ENCODE measurements around the gene NDUFS8.

Gene NDUFS8

DNA sequence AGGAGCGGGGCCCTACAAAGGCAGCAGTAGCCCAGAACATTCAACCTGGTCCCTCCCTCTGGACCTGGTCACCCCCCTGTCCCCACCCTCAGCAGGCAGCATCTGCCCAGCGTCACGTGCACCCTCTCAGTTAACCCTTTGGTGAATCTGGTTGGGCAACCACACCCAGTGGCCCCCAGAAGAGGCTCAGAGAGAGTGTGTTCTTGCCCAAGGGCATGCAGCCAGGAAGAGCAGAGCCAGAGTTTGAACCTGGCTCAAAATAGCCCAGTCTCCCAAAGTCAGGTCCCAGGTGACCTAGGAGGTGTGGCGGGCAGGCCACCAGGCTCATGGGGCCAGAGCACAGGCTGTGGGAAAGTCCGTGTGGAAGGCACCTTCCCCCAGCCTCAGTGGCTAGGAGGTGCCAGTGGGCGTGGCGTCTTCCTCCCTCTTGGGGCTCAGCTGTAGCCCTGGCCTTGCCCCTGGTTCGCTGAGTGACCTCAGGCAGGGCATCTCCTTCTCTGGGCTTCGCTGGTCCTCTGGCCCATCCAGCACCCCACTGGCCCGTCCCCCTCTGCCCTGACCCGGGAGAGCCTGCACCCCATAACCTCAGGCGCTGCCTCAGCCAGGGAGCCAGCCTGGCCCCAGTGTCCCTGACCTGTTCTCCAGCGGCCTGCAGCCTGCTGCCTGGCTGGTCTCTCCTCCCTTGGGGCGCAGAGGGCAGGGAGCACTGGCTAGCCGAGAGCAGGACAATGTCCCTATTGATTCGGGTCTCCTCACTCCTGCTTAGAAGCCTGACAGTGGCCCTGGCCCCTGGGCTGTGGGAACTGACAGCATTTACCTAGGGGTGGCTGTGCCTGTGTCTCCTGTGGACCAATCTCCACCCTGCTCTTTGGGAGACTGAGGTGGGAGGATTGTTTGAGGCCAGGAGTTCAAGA lies 13.3 kb upstream of the NDUFS8 start:
- TF ChIP-seq, protein P1, sequence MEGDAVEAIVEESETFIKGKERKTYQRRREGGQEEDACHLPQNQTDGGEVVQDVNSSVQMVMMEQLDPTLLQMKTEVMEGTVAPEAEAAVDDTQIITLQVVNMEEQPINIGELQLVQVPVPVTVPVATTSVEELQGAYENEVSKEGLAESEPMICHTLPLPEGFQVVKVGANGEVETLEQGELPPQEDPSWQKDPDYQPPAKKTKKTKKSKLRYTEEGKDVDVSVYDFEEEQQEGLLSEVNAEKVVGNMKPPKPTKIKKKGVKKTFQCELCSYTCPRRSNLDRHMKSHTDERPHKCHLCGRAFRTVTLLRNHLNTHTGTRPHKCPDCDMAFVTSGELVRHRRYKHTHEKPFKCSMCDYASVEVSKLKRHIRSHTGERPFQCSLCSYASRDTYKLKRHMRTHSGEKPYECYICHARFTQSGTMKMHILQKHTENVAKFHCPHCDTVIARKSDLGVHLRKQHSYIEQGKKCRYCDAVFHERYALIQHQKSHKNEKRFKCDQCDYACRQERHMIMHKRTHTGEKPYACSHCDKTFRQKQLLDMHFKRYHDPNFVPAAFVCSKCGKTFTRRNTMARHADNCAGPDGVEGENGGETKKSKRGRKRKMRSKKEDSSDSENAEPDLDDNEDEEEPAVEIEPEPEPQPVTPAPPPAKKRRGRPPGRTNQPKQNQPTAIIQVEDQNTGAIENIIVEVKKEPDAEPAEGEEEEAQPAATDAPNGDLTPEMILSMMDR (conservative IDR thresholded peaks at IDR 0.05; ENCODE audit: low read depth, low read length), result no peak
- Histone ChIP-seq H3K4me2 (no peak overlapping the region), H3K4me3 (IDR thresholded peaks at IDR 0.05; ENCODE audit: insufficient read depth, low read depth, low read length) (no peak overlapping the region), H3K79me2 (ENCODE audit: insufficient read depth, low read depth) (no peaks in the 10 kb centered on the region), H2AFZ (ENCODE audit: low read depth) (no peak overlapping the region), H3K9ac (no peak overlapping the region), H3K27ac (no peak overlapping the region), H3K4me1 (ENCODE audit: low read depth, poor library complexity, severe bottlenecking) (peaks cover 21% of the 10 kb centered on the region), H3K36me3 (ENCODE audit: insufficient read depth) (no peaks in the 10 kb centered on the region), H4K20me1 (ENCODE audit: insufficient read depth) (no peaks in the 10 kb centered on the region), H3K27me3 (ENCODE audit: insufficient read depth, low read depth) (no peaks in the 10 kb centered on the region)

DNA sequence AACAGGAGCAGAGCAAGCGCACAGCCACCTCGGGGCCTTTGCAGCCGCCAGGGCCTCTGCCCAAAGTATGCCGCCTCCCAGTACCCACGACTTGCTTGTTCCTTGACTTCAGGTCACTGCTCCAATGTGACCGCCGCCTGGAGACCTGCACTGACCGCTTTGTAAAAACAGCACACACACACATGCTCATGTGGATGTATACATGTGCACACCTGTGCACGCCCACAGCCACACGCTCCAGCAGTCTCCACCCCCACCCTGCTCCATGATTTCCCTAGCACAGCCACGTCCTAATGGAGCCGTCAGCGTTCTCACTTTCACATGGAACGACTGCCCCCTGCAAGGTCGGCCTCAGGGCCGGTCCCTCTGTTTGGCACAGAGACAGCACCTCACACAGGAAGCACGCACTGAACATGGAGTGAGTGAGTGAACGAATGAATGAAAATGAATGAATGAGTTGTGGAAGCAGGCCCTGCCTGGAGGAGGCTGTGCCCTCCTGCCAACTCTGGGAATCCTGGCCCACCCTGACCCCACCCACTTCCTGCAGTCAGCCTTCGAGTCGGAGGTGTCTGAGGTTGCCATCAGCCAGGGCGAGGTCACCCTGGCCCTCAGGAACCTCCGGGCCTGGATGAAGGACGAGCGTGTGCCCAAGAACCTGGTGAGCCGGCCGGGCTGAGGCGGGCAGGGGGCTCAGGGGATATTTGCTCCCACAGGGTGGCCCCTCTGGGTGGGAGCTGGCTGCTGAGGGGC lies 12.3 kb upstream of the NDUFS8 start:
- peaks cover 11% of the 10 kb centered on the region for H3K4me1 ChIP-seq (ENCODE audit: low read depth, poor library complexity, severe bottlenecking)
- H3K36me3 ChIP-seq (ENCODE audit: insufficient read depth), result no peaks in the 10 kb centered on the region
- no peak overlapping the region for H3K4me2 ChIP-seq
- H3K4me3 ChIP-seq (IDR thresholded peaks at IDR 0.05; ENCODE audit: insufficient read depth, low read depth, low read length), result no peak overlapping the region
- no peak overlapping the region for H3K27ac ChIP-seq
- H3K79me2 ChIP-seq (ENCODE audit: insufficient read depth, low read depth), result no peaks in the 10 kb centered on the region
- H2AFZ ChIP-seq (ENCODE audit: low read depth), result no peak overlapping the region
- no peak overlapping the region for H3K9ac ChIP-seq
- H3K27me3 ChIP-seq (ENCODE audit: insufficient read depth, low read depth), result no peaks in the 10 kb centered on the region
- no peaks in the 10 kb centered on the region for H4K20me1 ChIP-seq (ENCODE audit: insufficient read depth)
- TF ChIP-seq, protein P1 (conservative IDR thresholded peaks at IDR 0.05; ENCODE audit: low read depth, low read length), result no peak

DNA sequence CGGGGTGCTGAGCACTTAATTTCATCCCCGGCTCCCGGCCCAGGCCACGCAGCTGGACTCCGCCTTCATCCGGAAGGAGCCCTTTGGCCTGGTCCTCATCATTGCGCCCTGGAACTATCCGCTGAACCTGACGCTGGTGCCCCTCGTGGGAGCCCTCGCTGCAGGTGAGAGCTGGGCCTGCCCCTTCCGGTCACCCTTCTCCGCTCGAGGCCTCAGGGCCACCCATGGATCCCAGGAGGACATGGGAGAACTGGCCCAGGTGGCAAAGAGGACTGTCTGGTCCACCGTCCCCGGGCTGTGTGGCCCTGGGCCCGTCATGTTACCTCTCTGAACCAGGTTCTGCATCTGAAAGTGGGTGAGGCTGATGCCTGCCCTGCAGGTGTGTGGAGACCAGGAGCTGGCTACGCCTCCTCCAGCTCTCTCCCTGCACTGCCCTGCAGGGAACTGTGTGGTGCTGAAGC lies 11.7 kb upstream of the NDUFS8 start:
- Histone ChIP-seq H3K27ac (no peak overlapping the region), H3K27me3 (ENCODE audit: insufficient read depth, low read depth) (no peaks in the 10 kb centered on the region), H3K9ac (no peak overlapping the region), H4K20me1 (ENCODE audit: insufficient read depth) (no peaks in the 10 kb centered on the region), H3K36me3 (ENCODE audit: insufficient read depth) (no peaks in the 10 kb centered on the region), H3K4me3 (IDR thresholded peaks at IDR 0.05; ENCODE audit: insufficient read depth, low read depth, low read length) (no peak overlapping the region), H3K4me2 (no peak overlapping the region), H2AFZ (ENCODE audit: low read depth) (no peak overlapping the region), H3K4me1 (ENCODE audit: low read depth, poor library complexity, severe bottlenecking) (peaks cover 5% of the 10 kb centered on the region), H3K79me2 (ENCODE audit: insufficient read depth, low read depth) (no peaks in the 10 kb centered on the region)
- TF ChIP-seq, protein P1 (conservative IDR thresholded peaks at IDR 0.05; ENCODE audit: low read depth, low read length), result no peak

DNA sequence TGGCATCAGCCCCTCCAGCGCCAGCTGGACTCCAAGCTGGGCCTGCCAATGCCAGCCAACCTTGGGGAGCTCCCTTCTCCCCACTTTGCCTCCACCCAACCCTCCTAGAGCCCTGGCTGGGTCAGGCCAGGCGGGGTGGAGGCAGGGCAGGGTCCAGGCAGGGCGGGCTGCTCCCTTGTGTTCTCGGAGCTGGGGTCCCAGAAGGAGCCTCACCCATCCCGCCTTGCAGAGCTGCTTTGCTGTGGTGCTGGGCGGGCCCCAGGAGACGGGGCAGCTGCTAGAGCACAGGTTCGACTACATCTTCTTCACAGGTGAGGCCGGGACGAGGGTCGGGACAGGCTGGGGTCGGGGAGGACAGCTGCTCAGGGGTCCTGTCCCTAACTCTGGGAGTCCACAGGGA lies 11.0 kb upstream of the NDUFS8 start:
- Histone ChIP-seq H3K27me3 (ENCODE audit: insufficient read depth, low read depth) (no peaks in the 10 kb centered on the region), H3K4me1 (ENCODE audit: low read depth, poor library complexity, severe bottlenecking) (no peaks in the 10 kb centered on the region), H3K4me2 (no peak overlapping the region), H3K9ac (no peak overlapping the region), H2AFZ (ENCODE audit: low read depth) (no peak overlapping the region), H3K79me2 (ENCODE audit: insufficient read depth, low read depth) (no peaks in the 10 kb centered on the region), H3K36me3 (ENCODE audit: insufficient read depth) (no peaks in the 10 kb centered on the region), H3K27ac (no peak overlapping the region), H3K4me3 (IDR thresholded peaks at IDR 0.05; ENCODE audit: insufficient read depth, low read depth, low read length) (no peak overlapping the region), H4K20me1 (ENCODE audit: insufficient read depth) (no peaks in the 10 kb centered on the region)
- TF ChIP-seq, protein P1 (conservative IDR thresholded peaks at IDR 0.05; ENCODE audit: low read depth, low read length), result no peak

Measured in KMS-11 (cell line).